GM12878 (cell line): ENCODE data around the gene KRTAP10-2.

Experiments
- ELK1 ChIP-seq: IDR thresholded peaks from 2 replicates; pipeline ENCODE4 v1.6.1; 2012; ENCODE audit warnings: low read depth, low read length, improper control_type of control experiment
- JUND ChIP-seq: IDR thresholded peaks from 2 replicates; pipeline ENCODE4 v1.6.1; 2012; ENCODE audit warnings: low read depth, mild to moderate bottlenecking, low read length, improper control_type of control experiment, moderate library complexity
- KAT2A ChIP-seq: conservative IDR thresholded peaks from 2 replicates; pipeline ENCODE4 v1.6.1; 2011; ENCODE audit warnings: low read depth, low read length; ENCODE audit not compliant: control insufficient read depth
- NFYA ChIP-seq: IDR thresholded peaks from 2 replicates; pipeline ENCODE4 v1.6.1; 2011; ENCODE audit warnings: low read depth, mild to moderate bottlenecking, low read length, improper control_type of control experiment, borderline replicate concordance
- POLR2A ChIP-seq: IDR thresholded peaks from 2 replicates; pipeline ENCODE4 v1.6.1; 2011; ENCODE audit warnings: low read depth, mild to moderate bottlenecking, low read length
- POU2F2 ChIP-seq: IDR thresholded peaks from 3 replicates; pipeline ENCODE4 v1.6.1; 2011; ENCODE audit warnings: low read depth, mild to moderate bottlenecking, low read length, borderline replicate concordance
- TAF1 ChIP-seq: IDR thresholded peaks from 2 replicates; pipeline ENCODE4 v1.6.1; 2011; ENCODE audit warnings: mild to moderate bottlenecking, low read depth, low read length, borderline replicate concordance
- TF ChIP-seq, protein P1 (sequence below), 3 experiments: IDR thresholded peaks in 2 of 3; conservative IDR thresholded peaks in 1 of 3; 2 replicates each; pipeline ENCODE4 v1.5.1; 2011; ENCODE audit warnings: low read depth in 3 of 3, low read length in 3 of 3, mild to moderate bottlenecking in 3 of 3, control low read depth in 2 of 3, moderate library complexity in 2 of 3, inconsistent platforms in 1 of 3, mixed read lengths in 1 of 3; ENCODE audit not compliant: control insufficient read depth in 2 of 3, insufficient read depth in 1 of 3; ENCODE audit errors: extremely low read depth in 1 of 3
- TF ChIP-seq, protein P2 (sequence below): IDR thresholded peaks from 2 replicates; pipeline ENCODE4 v1.6.1; 2012; ENCODE audit warnings: mild to moderate bottlenecking, low read depth, low read length

DNA sequence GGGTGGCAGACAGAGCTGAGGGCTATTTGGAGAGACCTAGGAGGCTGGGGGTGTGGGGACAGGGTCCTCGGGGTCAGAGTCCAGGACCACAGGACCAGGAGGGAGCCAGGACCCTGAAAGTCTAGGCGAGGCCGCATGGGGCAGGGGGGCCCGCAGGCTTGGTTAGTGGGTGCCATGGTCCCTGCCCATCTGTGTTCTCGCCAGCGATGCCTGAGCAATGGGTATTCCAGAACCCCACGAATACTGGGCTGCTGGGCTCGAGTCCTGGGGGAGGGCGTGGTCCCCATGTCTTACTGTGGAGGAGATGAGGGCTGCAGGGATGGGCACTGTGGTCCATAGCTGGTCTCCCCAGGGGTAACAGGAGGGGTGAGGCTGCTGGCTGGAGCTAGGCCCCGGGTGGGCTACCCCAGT, 39.0 kb upstream of the KRTAP10-2 start:
- TF ChIP-seq POLR2A (no peak), NFYA (no peak), POU2F2 (no peak), ELK1 (no peak), KAT2A (no peak), TAF1 (no peak), JUND (no peak)
- TF ChIP-seq, protein P1, sequence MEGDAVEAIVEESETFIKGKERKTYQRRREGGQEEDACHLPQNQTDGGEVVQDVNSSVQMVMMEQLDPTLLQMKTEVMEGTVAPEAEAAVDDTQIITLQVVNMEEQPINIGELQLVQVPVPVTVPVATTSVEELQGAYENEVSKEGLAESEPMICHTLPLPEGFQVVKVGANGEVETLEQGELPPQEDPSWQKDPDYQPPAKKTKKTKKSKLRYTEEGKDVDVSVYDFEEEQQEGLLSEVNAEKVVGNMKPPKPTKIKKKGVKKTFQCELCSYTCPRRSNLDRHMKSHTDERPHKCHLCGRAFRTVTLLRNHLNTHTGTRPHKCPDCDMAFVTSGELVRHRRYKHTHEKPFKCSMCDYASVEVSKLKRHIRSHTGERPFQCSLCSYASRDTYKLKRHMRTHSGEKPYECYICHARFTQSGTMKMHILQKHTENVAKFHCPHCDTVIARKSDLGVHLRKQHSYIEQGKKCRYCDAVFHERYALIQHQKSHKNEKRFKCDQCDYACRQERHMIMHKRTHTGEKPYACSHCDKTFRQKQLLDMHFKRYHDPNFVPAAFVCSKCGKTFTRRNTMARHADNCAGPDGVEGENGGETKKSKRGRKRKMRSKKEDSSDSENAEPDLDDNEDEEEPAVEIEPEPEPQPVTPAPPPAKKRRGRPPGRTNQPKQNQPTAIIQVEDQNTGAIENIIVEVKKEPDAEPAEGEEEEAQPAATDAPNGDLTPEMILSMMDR (IDR thresholded peaks at IDR 0.05 in 2 of 3, conservative IDR thresholded peaks at IDR 0.05 in 1 of 3; ENCODE audit: control insufficient read depth in 2 of 3, extremely low read depth in 1 of 3, insufficient read depth in 1 of 3, low read depth in 3 of 3, low read length in 3 of 3), result no peak
- TF ChIP-seq, protein P2, sequence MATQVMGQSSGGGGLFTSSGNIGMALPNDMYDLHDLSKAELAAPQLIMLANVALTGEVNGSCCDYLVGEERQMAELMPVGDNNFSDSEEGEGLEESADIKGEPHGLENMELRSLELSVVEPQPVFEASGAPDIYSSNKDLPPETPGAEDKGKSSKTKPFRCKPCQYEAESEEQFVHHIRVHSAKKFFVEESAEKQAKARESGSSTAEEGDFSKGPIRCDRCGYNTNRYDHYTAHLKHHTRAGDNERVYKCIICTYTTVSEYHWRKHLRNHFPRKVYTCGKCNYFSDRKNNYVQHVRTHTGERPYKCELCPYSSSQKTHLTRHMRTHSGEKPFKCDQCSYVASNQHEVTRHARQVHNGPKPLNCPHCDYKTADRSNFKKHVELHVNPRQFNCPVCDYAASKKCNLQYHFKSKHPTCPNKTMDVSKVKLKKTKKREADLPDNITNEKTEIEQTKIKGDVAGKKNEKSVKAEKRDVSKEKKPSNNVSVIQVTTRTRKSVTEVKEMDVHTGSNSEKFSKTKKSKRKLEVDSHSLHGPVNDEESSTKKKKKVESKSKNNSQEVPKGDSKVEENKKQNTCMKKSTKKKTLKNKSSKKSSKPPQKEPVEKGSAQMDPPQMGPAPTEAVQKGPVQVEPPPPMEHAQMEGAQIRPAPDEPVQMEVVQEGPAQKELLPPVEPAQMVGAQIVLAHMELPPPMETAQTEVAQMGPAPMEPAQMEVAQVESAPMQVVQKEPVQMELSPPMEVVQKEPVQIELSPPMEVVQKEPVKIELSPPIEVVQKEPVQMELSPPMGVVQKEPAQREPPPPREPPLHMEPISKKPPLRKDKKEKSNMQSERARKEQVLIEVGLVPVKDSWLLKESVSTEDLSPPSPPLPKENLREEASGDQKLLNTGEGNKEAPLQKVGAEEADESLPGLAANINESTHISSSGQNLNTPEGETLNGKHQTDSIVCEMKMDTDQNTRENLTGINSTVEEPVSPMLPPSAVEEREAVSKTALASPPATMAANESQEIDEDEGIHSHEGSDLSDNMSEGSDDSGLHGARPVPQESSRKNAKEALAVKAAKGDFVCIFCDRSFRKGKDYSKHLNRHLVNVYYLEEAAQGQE, result no peak
